ENCODE measurements around the gene ZNF513.

The ZNF513 gene

DNA sequence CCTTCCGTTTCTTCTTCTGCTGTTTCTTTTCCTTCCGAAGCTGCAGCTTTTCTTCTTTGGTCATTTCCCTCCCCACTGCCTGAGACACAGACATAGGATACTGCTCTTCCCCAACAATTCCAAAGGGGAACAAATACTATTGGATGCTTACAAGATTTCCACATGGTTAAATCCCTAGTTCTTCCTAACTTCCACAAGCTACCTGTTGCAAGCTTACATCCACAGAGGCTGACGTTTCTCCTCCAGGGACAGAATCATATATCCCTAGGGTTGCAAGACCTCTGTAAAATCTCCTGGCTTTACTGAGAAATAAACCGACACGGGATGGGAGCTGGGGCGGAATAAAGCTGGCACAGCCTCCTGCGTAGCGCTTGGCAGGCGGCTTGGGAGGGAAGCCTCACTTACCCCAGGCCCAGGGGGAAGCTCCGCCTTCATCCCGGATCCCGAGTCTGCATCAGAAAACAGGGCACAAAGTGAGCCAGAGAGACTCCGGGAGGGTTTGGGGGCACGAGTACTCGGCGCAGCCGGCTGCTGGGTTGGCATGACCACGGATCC is 11.0 kb downstream of the ZNF513 start:
- peak; percentile 63 for DNase-seq (ENCODE audit: low read depth, low spot score)
- in situ Hi-C loops (cut with HindIII; ENCODE audit: low sequenced_read_pairs), result no loop called here

GRCh38 chr2:27363933-27364332 is 16.6 kb downstream of the ZNF513 start:
- in situ Hi-C loops (cut with HindIII; ENCODE audit: low sequenced_read_pairs), result no loop called here

More for the DNA sequence above, 11.0 kb downstream of the ZNF513 start:
- TF ChIP-seq CTCF (IDR thresholded peaks at IDR 0.05; ENCODE audit: low read depth, low read length), result no peak
- peak overlapping the region; percentile 73 for H3K4me3 ChIP-seq (ENCODE audit: low read depth, low read length)

DNA sequence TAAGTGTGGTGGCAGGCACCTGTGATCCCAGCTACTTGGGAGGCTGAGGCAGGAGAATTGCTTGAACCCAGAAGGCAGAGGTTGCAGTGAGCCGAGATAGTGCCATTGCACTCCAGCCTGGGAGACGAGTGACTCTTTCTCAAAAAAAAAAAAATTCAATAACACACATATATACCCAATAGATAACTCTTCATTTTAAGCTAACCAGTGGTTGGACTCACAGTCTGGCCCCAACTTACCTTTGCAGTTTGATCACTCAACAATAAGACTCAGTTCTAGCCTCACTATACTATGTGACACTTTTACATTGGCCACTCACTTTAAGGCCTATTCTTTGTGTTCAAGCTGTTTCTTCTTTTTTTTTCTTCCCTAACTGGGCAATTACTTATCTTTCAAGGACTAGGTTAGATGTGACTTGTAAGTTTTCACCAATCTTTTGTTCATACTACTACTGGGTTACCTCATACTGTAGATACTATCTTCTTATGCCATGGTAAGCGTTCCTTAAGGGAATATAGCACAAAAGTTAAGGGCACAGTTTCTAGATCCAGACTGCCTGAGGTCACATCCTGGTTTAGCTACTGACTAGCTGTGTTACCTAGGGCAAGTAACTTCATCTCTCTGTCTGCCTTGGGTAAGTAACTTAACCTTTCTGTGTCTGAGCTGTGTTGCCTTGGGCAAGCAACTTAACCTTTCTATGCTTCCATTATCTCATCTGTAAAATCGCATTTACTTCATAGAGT is 17.7 kb downstream of the ZNF513 start:
- no peak for TF ChIP-seq CTCF (IDR thresholded peaks at IDR 0.05; ENCODE audit: low read depth, low read length)
- H3K4me3 ChIP-seq (ENCODE audit: low read depth, low read length), result no peak overlapping the region
- DNase-seq (ENCODE audit: low read depth, low spot score), result no peak
- in situ Hi-C loops (cut with HindIII; ENCODE audit: low sequenced_read_pairs), result no loop called here

More at GRCh38 chr2:27363933-27364332, 16.6 kb downstream of the ZNF513 start:
- no peak overlapping the region for H3K4me3 ChIP-seq (ENCODE audit: low read depth, low read length)
- DNase-seq (ENCODE audit: low read depth, low spot score), result no peak
- no peak for TF ChIP-seq CTCF (IDR thresholded peaks at IDR 0.05; ENCODE audit: low read depth, low read length)

DNA sequence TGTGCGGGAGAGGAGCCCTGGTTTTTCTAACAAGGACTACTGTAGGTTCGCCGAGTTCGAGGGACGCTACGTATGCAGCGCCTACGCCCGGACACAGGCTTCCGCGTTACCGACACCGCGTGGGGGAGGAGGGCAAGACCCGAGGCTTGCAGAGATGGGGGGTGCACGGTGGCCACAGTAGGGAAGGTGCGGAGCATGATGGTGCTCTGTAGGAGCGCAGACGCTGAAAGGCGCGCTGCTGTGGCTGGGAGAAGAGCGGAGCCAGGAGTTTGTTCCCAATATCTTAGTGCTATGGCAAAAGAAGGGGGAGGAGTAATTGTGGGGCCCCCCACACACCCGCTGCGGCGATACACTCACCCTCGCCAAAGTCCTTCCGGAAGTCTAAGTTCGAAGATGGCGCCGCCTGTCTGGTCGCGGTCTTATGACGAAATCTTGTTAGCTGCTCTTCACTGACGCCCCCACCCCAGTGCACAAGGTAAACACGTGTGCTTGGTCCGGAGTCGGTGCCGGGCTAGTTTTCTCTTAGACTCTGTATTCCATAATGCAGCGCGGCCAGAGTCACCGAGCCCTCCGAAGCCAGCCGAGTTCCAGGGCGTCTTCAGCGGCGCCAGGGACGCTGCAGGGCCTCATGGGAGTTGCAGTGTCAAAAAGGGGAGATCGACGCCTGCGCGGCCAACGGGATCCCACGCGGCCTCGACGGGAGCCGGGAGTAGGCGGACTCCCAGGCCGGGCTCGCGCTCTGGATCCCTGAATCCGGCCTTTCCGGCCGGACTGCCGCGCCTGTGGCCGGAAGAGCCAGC is 24.0 kb downstream of the ZNF513 start, which contains the start of gene GTF3C2:
GTF3C2 (minus strand) TSS at position 383 of the 800 bp plus-strand sequence. CDS start 13,210 bp downstream, outside the sequence.
- H3K4me3 ChIP-seq (ENCODE audit: low read depth, low read length), result peak within 1 kb of the TSS; percentile 59
- no peak for TF ChIP-seq CTCF (IDR thresholded peaks at IDR 0.05; ENCODE audit: low read depth, low read length)
- peak; percentile 98 for DNase-seq (ENCODE audit: low read depth, low spot score)
- in situ Hi-C loops (cut with HindIII; ENCODE audit: low sequenced_read_pairs), result no loop called here

DNA sequence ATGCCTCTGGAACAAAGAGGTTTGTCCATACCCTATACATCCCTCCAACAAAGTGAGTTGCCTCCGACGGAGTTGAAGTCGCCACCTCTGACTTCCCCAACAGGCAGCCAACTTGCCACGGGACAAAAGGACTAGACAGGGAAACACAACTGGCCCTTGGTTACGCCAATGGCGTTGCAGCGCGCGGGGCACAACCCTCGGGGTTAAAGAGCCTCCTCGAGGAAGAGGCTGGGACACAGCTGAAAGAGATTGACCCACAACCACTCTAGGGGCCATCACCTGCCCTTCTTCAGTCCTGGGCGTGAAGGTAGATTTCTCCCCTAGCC is 24.5 kb downstream of the ZNF513 start:
- H3K4me3 ChIP-seq (ENCODE audit: low read depth, low read length), result peak overlapping the region; percentile 59
- in situ Hi-C loops (cut with HindIII; ENCODE audit: low sequenced_read_pairs), result no loop called here
- DNase-seq (ENCODE audit: low read depth, low spot score), result no peak
- no peak for TF ChIP-seq CTCF (IDR thresholded peaks at IDR 0.05; ENCODE audit: low read depth, low read length)

- TF ChIP-seq CTCF (IDR thresholded peaks at IDR 0.05; ENCODE audit: low read depth, low read length), result no peak
- DNase-seq (ENCODE audit: low read depth, low spot score), result no peak
- in situ Hi-C loops (cut with HindIII; ENCODE audit: low sequenced_read_pairs), result no loop called here
Measured at GRCh38 chr2:27354597-27354927, 26.0 kb downstream of the ZNF513 start.

More at GRCh38 chr2:27354597-27354927, 26.0 kb downstream of the ZNF513 start:
- H3K4me3 ChIP-seq (ENCODE audit: low read depth, low read length), result no peak overlapping the region
